Activated T-cell treated with anti-CD3 and anti-CD28 coated beads, Interleukin-2, amount 50 U/mL, for 1 hour (primary cell): Measurements from ENCODE around the gene ADCY3.

ENCODE experiments used
- DNase-seq: peaks from one replicate; pipeline ENCODE4 v3.0.0-alpha.2; 2020

ADCY3 gene

DNA sequence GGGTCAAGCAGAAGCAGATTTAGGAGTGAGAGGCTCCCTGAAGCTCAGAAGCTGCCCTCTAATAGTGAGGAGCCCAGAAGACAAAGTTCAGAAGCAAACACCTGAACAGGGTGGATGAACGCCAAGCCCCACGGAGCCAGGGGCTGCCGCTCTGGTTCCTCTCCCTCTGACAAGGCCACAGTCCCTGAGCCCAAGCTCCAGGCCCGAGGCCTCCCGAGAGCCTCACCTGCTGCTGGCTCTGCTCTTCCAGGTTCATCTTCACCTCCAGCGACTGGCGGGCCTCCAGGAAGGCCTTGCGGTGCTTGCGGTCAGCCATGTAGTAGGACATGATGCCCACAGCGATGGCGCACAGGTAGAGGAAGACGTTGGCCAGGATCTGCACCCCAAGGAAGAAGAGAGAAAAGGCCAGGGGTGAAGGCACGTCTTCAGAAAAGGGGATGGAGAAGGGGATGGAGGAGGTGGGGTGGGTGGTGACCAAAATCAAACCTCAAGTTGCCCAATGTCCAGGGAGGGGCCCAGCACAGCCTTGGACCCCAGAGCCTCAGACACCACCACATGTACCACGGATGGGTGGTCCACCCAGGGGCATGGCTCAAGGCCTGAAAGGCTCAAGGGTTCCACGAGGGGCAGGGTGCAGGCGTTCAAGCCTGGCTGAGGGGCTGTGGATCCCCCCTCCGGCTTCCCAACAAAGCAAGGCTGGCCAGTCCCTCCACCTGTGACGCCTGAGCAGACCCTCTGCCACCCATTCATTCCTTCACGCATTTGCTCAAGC, 47.5 kb downstream of the ADCY3 start:
- no peak for DNase-seq

DNA sequence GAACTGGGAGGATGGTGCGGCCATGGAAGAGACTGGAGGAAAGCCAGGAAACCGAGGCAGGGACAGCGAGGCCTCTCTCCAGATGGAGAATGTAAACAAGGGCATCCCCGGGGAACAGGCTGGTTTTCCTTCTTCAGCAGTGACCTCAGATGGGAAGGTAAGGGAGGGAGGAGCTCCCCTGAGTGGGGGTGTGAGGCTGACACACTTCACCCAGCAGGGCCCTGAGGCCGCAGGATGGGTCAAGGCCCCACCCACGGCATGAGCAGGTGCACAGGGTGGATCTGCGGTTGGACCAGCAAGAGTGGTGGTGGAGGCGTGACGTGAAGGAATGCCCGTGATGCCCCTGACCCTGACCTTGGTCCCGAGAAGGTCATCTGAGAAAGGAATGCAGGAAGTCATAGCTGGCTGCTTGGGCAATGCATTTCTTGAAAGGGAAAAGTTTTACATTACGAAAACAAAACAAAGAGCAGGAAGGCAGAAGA, 48.1 kb downstream of the ADCY3 start:
- no peak for DNase-seq

GRCh38 chr2:24870891-24871705, 48.9 kb downstream of the ADCY3 start:
- DNase-seq = no peak

GRCh38 chr2:24870440-24870839, 49.6 kb downstream of the ADCY3 start:
- no peak for DNase-seq

DNA sequence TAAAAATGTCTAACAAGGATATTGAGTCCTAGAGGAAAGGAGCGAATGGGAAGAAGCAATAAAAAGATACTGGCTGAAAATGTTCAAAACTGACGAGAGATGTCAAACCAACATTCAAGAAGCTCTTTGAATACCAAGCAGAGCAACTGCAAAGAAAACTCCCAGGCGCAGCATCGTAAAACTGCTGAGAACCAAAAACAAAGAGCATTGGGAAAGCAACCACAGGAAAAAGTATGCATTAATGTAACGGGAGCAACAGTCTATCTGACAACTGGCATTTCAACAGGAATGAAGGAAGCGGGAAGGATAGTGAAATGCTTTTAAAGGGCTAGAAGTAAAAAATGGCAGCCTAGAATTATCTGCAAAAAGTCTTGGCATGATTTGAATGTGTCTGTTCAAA, 53.1 kb downstream of the ADCY3 start:
- no peak for DNase-seq

GRCh38 chr2:24863641-24864040, 56.4 kb downstream of the ADCY3 start:
- DNase-seq = no peak

- DNase-seq = no peak
These were observed 58.5 kb downstream of the ADCY3 start for GRCh38 chr2:24861500-24861899.

- no peak for DNase-seq
These were observed 59.4 kb downstream of the ADCY3 start for GRCh38 chr2:24860631-24861030.

DNA sequence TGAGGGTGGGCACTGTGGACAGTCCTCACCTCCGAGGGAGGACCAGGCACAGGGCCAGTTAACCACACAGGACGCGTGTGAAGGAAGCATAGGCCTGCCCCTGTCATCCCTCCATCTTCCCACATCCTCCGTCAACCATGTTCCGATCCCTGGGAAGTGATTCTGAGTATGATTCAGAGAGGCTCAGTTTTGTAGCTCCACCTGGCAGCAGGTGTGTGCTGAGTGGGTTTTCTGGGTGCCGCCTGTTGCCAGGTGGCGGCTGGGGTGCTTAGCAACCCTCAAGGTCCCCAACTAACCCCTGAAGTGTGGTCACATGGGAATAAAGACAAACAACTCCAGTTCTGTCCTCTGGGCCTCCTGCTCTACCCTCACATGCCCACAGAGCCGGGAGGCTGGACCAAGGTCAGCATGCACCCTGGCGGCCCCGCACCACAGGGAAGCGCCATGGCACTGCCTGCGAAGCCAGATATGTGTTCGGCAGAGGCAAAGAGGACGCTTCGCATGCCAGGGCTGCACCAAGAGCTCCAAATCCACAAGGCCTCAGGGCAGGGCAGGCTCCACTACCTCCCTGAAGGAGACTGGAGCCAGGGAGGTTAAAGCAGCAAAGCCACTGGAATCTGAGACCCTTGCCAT, 60.0 kb downstream of the ADCY3 start:
- no peak for DNase-seq

GRCh38 chr2:24858996-24859395, 61.0 kb downstream of the ADCY3 start:
- DNase-seq = no peak

DNA sequence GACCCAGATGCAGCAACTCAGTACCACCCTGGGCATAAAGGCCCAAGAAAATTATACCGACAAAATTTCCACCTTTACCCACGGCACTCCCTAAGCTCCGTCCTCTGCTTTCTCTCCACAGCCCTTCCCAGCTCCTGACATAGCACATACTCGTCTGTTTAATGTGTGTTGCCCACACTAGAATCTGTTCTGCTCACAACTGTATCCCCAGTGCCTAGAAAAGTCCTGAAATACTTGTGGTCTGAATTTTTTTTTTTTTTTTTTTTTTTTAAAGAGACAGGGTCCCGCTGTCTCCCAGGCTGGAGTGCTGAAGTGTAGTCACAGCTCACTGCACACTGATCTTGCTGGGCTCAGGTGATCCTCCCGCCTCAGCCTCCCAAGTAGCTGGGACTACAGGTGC, 62.3 kb downstream of the ADCY3 start:
- no peak for DNase-seq

DNA sequence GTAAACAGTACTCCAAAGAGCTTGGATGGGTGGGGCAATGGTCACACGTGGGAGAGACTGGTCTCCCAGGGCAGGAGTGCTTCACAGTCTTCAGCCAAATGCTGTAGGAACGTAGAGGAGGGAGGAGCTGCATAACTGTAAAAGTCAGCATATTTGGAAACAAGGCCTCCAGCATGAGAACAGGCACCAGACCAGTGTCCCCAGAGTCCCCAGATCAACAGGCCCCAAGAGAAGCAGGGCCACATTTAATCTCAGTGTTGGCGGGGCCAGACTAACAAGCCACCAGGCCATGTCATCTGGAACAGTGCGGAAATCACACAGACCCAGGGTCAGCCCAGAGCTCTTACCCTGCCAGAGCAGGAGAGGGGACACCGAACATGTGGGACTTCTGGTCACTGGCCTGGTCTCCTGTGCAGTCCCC, 63.2 kb downstream of the ADCY3 start:
- DNase-seq = no peak

- no peak for DNase-seq
These were observed 64.3 kb downstream of the ADCY3 start for GRCh38 chr2:24855726-24856125.

- DNase-seq = no peak
These were observed 64.9 kb downstream of the ADCY3 start for GRCh38 chr2:24855022-24855622.

GRCh38 chr2:24853996-24854395, 66.0 kb downstream of the ADCY3 start:
- no peak for DNase-seq

GRCh38 chr2:24853046-24853445, 67.0 kb downstream of the ADCY3 start:
- no peak for DNase-seq

- DNase-seq = no peak
These were observed 67.5 kb downstream of the ADCY3 start for GRCh38 chr2:24852431-24853020.

GRCh38 chr2:24852026-24852425, 68.0 kb downstream of the ADCY3 start:
- no peak for DNase-seq

DNA sequence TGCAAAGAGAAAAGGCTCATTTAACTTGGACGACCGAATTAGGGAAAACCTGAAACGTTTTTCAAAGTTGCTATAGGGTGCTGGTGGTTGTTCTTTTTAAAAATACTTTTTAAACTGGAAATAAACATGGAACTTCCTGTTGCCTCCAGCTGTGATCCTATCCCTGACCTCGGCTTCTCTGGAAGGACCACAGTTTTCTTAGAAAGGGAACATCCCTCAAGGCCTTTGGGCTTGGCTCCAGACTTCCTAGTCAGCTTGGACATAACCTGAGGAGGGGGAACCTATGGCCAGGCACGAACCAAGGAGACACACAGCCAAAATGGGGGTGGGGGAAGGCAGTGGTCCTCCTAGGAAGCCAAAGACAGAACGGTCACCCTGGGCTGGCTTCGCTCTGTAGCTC, 69.1 kb downstream of the ADCY3 start:
- DNase-seq = no peak

- DNase-seq = no peak
These were observed 74.3 kb downstream of the ADCY3 start for GRCh38 chr2:24845691-24846090.

- DNase-seq = no peak
These were observed 75.9 kb downstream of the ADCY3 start for GRCh38 chr2:24844023-24844685.

DNA sequence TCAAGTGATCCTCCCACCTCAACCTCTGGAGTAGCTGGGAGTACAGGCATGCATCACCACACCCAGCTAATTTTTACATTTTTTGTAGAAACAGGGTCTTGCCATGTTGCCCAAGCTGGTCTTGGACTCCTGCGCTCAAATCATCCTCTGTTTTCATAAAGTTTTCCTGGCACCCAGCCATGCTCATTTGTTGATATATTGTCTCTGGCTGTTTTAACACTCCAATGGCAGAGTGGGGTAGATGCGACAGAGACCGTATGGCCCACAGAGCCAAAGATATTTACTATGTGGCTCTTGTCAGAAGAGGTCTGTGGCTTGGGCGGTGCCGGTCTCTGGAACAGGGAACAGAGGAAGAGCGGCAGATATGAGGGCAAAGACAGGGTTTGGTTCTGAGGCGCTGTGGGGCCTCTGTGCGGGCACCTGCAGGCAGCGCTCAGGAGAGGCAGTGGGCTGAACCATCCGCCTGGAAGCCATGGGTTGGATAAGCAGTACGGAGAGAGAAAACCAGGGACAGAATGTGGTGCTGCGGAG, 76.6 kb downstream of the ADCY3 start:
- no peak for DNase-seq
